Metanephros (tissue), 1 donor: ENCODE results near the gene OR4K13. TPM values are rescaled to one million over a fixed set of nuclear protein-coding genes. Genes with fewer than 3 reads are reported as not detected.

ENCODE experiments used
- total RNA-seq: library from RNA; depleted of rRNA; stranded (reverse); fragments of >200 nt; gene quantifications from one replicate; pipeline ENCODE4 v1.2.3, GENCODE V29; 2014

Gene OR4K13
- not detected for total RNA-seq

GRCh38 chr14:20035938-20036337 is at the start of gene OR4K13:
TSS of gene OR4K13 (minus strand) at chr14:20036038. CDS start at chr14:20034758, 1,280 bp downstream.

GRCh38 chr14:20059745-20060144 is 23.9 kb upstream of the OR4K13 start, which contains the start of gene OR4L1:
TSS of gene OR4L1 (plus strand) at chr14:20060045. CDS start at chr14:20060045, 0 bp downstream.

GRCh38 chr14:20019257-20019865 is 16.5 kb downstream of the OR4K13 start, which contains the start of gene OR4K14:
TSS of gene OR4K14 (minus strand) at chr14:20019307. CDS start at chr14:20015193, 4,114 bp downstream.

GRCh38 chr14:20001863-20002262 is 34.0 kb downstream of the OR4K13 start, which contains the start of gene OR4Q2:
TSS of gene OR4Q2 (plus strand) at chr14:20002163.

Other genes with a start within 250 kb of the OR4K13 start
- not detected for gene OR4N2, start 232.3 kb downstream of the OR4K13 start, total RNA-seq
- gene OR4K2, start 160.9 kb downstream of the OR4K13 start, total RNA-seq: not detected
- gene OR4K5, start 115.4 kb downstream of the OR4K13 start, total RNA-seq: not detected
- not detected for gene OR4K1, start 105.1 kb downstream of the OR4K13 start, total RNA-seq
- gene OR4K15, start 60.4 kb downstream of the OR4K13 start, total RNA-seq: not detected
- not detected for gene OR4Q2, start 33.9 kb downstream of the OR4K13 start, total RNA-seq
- gene OR4K14, start 16.7 kb downstream of the OR4K13 start, total RNA-seq: not detected
- not detected for gene OR4L1, start 24.0 kb upstream of the OR4K13 start, total RNA-seq
- gene OR4K17, start 74.7 kb upstream of the OR4K13 start, total RNA-seq: not detected
- gene OR4N5, start 102.8 kb upstream of the OR4K13 start, total RNA-seq: not detected
- not detected for gene OR11G2, start 154.9 kb upstream of the OR4K13 start, total RNA-seq
- gene OR11H6, start 187.7 kb upstream of the OR4K13 start, total RNA-seq: not detected
- not detected for gene OR11H7, start 192.9 kb upstream of the OR4K13 start, total RNA-seq
- not detected for gene OR11H4, start 203.2 kb upstream of the OR4K13 start, total RNA-seq